H1 (cell line): Measurements from ENCODE around the gene PLXNA4. TPM values are rescaled to one million over a fixed set of nuclear protein-coding genes. Genes with fewer than 3 reads are reported as not detected.

Source experiments
- CTCF ChIA-PET: fragments of 300-600 bp; sonication (Branson Sonifier 250); formaldehyde crosslinking; loops from one replicate; lab custom pipeline; 2021; ENCODE audit not compliant: partially characterized antibody; lab: Charles Lee
- POLR2A ChIA-PET: fragments of 300-600 bp; sonication (Branson Sonifier 250); formaldehyde crosslinking; loops from one replicate; lab custom pipeline; 2021; ENCODE audit warnings: inconsistent platforms; ENCODE audit not compliant: partially characterized antibody; lab: Charles Lee
- DNase-seq, 2 experiments: peaks; one replicate each; pipeline versions ENCODE4 v3.0.0 to v3.0.0-alpha.2; 2010 to 2022; ENCODE audit warnings: low spot score in 2 of 2, low read depth in 1 of 2, mixed read lengths in 1 of 2
- FAIRE-seq: peaks from 2 replicates; lab custom pipeline; 2011; peaks lifted over from hg19 to GRCh38; lab: Jason Lieb, UNC
- H2AFZ ChIP-seq: 2 replicates; pipeline ENCODE4 v1.8.1; 2012; ENCODE audit warnings: low read length, inconsistent platforms
- H2AK5ac ChIP-seq: 2 replicates; pipeline ENCODE4 v1.6.1; 2013; ENCODE audit warnings: low read depth, low read length
- H2BK120ac ChIP-seq: replicated peaks from 2 replicates; pipeline ENCODE3; 2013; ENCODE audit warnings: low read depth, low read length, inconsistent platforms
- H2BK12ac ChIP-seq: 2 replicates; pipeline ENCODE4 v1.6.1; 2013; ENCODE audit warnings: low read depth, low read length
- H2BK15ac ChIP-seq: 2 replicates; pipeline ENCODE4 v1.6.1; 2013; ENCODE audit warnings: low read length
- H2BK20ac ChIP-seq: 2 replicates; pipeline ENCODE4 v1.6.1; 2013; ENCODE audit warnings: low read length
- H2BK5ac ChIP-seq: 2 replicates; pipeline ENCODE4 v1.6.1; 2013; ENCODE audit warnings: low read depth, low read length
- H3K14ac ChIP-seq: 2 replicates; pipeline ENCODE4 v1.6.1; 2013; ENCODE audit warnings: inconsistent platforms; ENCODE audit not compliant: insufficient read length
- H3K18ac ChIP-seq: 2 replicates; pipeline ENCODE4 v1.6.1; 2013; ENCODE audit warnings: low read length; ENCODE audit errors: extremely low read depth
- H3K23ac ChIP-seq: 2 replicates; pipeline ENCODE4 v1.6.1; 2013; ENCODE audit warnings: inconsistent platforms; ENCODE audit not compliant: insufficient read length
- H3K23me2 ChIP-seq: 2 replicates; pipeline ENCODE4 v1.6.1; 2013; ENCODE audit warnings: low read depth, low read length
- H3K27ac ChIP-seq: 2 replicates; pipeline ENCODE4 v1.6.1; 2011; ENCODE audit warnings: low read depth, low read length, inconsistent platforms
- H3K27me3 ChIP-seq, 4 experiments: replicated peaks in 1 of 4; 1 replicate in 1 of 4; 2 replicates in 3 of 4; pipeline versions ENCODE4 v1.6.1 to v1.8.1; 2011 to 2013; ENCODE audit warnings: low read length in 3 of 4, mild to moderate bottlenecking in 3 of 4, inconsistent platforms in 2 of 4, mixed read lengths in 2 of 4, moderate library complexity in 1 of 4; ENCODE audit not compliant: control insufficient read depth in 3 of 4, insufficient read depth in 3 of 4; ENCODE audit errors: extremely low read depth in 1 of 4
- H3K36me3 ChIP-seq, 4 experiments: 2 replicates each; pipeline versions ENCODE4 v1.6.1 to v1.8.1; 2011 to 2013; ENCODE audit warnings: mild to moderate bottlenecking in 4 of 4, low read length in 3 of 4, moderate library complexity in 2 of 4, control low read depth in 1 of 4, inconsistent platforms in 1 of 4; ENCODE audit not compliant: insufficient read depth in 4 of 4, control insufficient read depth in 2 of 4
- H3K4ac ChIP-seq: replicated peaks from 2 replicates; pipeline ENCODE3; 2013; ENCODE audit warnings: low read length, low read depth, mixed read lengths, inconsistent platforms; ENCODE audit not compliant: insufficient read length
- H3K4me1 ChIP-seq, 4 experiments: replicated peaks in 1 of 4; 1 replicate in 1 of 4; 2 replicates in 3 of 4; pipeline versions ENCODE4 v1.6.1 to v1.8.1; 2011 to 2013; ENCODE audit warnings: low read length in 3 of 4, inconsistent platforms in 2 of 4, mixed read lengths in 1 of 4; ENCODE audit not compliant: insufficient read depth in 4 of 4, control insufficient read depth in 3 of 4
- H3K4me2 ChIP-seq, 2 experiments: 2 replicates each; pipeline versions ENCODE4 v1.6.1 to v1.8.1; 2011 to 2013; ENCODE audit warnings: low read depth in 2 of 2, low read length in 2 of 2, control low read depth in 1 of 2, inconsistent platforms in 1 of 2, mild to moderate bottlenecking in 1 of 2; ENCODE audit not compliant: insufficient read depth in 1 of 2
- H3K4me3 ChIP-seq, 4 experiments: fragments of 200-600, 300-600 bp in 1 of 4; sonication (generic), shearing (Covaris generic), sonication (Bioruptor Twin) in 1 of 4; 2 replicates each; pipeline versions ENCODE4 v1.5.1 to v1.8.1; 2011 to 2016; ENCODE audit warnings: low read length in 4 of 4, low read depth in 3 of 4, control low read depth in 2 of 4, inconsistent platforms in 2 of 4, mild to moderate bottlenecking in 2 of 4, mixed read lengths in 1 of 4, moderate library complexity in 1 of 4; ENCODE audit not compliant: insufficient read depth in 2 of 4; ENCODE audit errors: extremely low read depth in 1 of 4
- H3K56ac ChIP-seq: replicated peaks from 2 replicates; pipeline ENCODE3; 2013; ENCODE audit warnings: low read depth, mild to moderate bottlenecking, mixed read lengths, low read length, inconsistent platforms; ENCODE audit not compliant: insufficient read length
- H3K79me1 ChIP-seq: 2 replicates; pipeline ENCODE4 v1.6.1; 2013; ENCODE audit warnings: low read depth, low read length, control low read depth
- H3K79me2 ChIP-seq, 2 experiments: 2 replicates each; pipeline versions ENCODE4 v1.6.1 to v1.8.1; 2012 to 2013; ENCODE audit warnings: low read length in 2 of 2, mild to moderate bottlenecking in 2 of 2, inconsistent platforms in 1 of 2; ENCODE audit not compliant: insufficient read depth in 2 of 2, control insufficient read depth in 1 of 2
- H3K9ac ChIP-seq, 4 experiments: replicated peaks in 1 of 4; 1 replicate in 1 of 4; 2 replicates in 3 of 4; pipeline versions ENCODE4 v1.6.1 to v1.8.1; 2011 to 2013; ENCODE audit warnings: low read depth in 3 of 4, low read length in 3 of 4, control low read depth in 2 of 4, mild to moderate bottlenecking in 2 of 4, moderate library complexity in 2 of 4, inconsistent platforms in 1 of 4; ENCODE audit errors: extremely low read depth in 1 of 4
- H3K9me3 ChIP-seq, 2 experiments: 2 replicates each; pipeline versions ENCODE4 v1.6.1 to v1.8.1; 2012 to 2013; ENCODE audit warnings: mild to moderate bottlenecking in 2 of 2, moderate library complexity in 2 of 2, control low read depth in 1 of 2, inconsistent platforms in 1 of 2, low read depth in 1 of 2, low read length in 1 of 2, mixed read lengths in 1 of 2; ENCODE audit not compliant: insufficient read depth in 2 of 2
- H4K20me1 ChIP-seq, 2 experiments: replicated peaks in 1 of 2; 2 replicates each; pipeline versions ENCODE3 to v1.8.1; 2011 to 2013; ENCODE audit warnings: inconsistent platforms in 2 of 2, low read length in 2 of 2, mild to moderate bottlenecking in 1 of 2; ENCODE audit not compliant: insufficient read depth in 2 of 2, control insufficient read depth in 1 of 2
- H4K5ac ChIP-seq: 2 replicates; pipeline ENCODE4 v1.6.1; 2013; ENCODE audit warnings: low read length, low read depth, mixed read lengths, inconsistent platforms; ENCODE audit not compliant: insufficient read length
- H4K8ac ChIP-seq: 2 replicates; pipeline ENCODE4 v1.8.0; 2013; ENCODE audit warnings: mild to moderate bottlenecking, moderate library complexity, low read length, inconsistent platforms; ENCODE audit not compliant: insufficient read depth; ENCODE audit errors: extremely low read depth
- H4K91ac ChIP-seq: replicated peaks from 2 replicates; pipeline ENCODE3; 2013; ENCODE audit warnings: low read length, mixed read lengths, inconsistent platforms; ENCODE audit not compliant: insufficient read length
- ATF3 ChIP-seq: IDR thresholded peaks from 2 replicates; pipeline ENCODE4 v1.6.1; 2011; ENCODE audit warnings: low read depth, mild to moderate bottlenecking, low read length; ENCODE audit not compliant: insufficient read depth
- GABPA ChIP-seq: IDR thresholded peaks from 2 replicates; pipeline ENCODE4 v1.6.1; 2011; ENCODE audit warnings: mild to moderate bottlenecking, low read length, moderate library complexity, borderline replicate concordance; ENCODE audit not compliant: insufficient read depth
- HDAC6 ChIP-seq: IDR thresholded peaks from one replicate; pipeline ENCODE4 v1.7.1; 2012; ENCODE audit warnings: low read depth, mild to moderate bottlenecking, inconsistent platforms, low read length, moderate library complexity
- NANOG ChIP-seq: IDR thresholded peaks from 2 replicates; pipeline ENCODE4 v1.6.1; 2011; ENCODE audit warnings: low read length, low read depth, mild to moderate bottlenecking, inconsistent platforms; ENCODE audit not compliant: insufficient read depth, poor library complexity, severe bottlenecking
- POU5F1 ChIP-seq: IDR thresholded peaks from 2 replicates; pipeline ENCODE4 v1.6.1; 2011; ENCODE audit warnings: low read depth, mild to moderate bottlenecking, low read length, moderate library complexity
- RAD21 ChIP-seq, 2 experiments: IDR thresholded peaks in 1 of 2; conservative IDR thresholded peaks in 1 of 2; 2 replicates each; pipeline ENCODE4 v1.6.1; 2011; ENCODE audit warnings: low read depth in 2 of 2, low read length in 2 of 2, improper control_type of control experiment in 1 of 2, inconsistent platforms in 1 of 2, mild to moderate bottlenecking in 1 of 2, moderate library complexity in 1 of 2
- RNF2 ChIP-seq: fragments of 200-900, 300-1000 bp; sonication (generic); IDR thresholded peaks from 2 replicates; pipeline ENCODE4 v1.7.1; 2016; ENCODE audit warnings: borderline replicate concordance, low read depth, mild to moderate bottlenecking, antibody characterized with exemption, low read length; ENCODE audit not compliant: poor library complexity, severe bottlenecking; ENCODE audit errors: missing control alignments
- SIX5 ChIP-seq: IDR thresholded peaks from 2 replicates; pipeline ENCODE4 v1.6.1; 2011; ENCODE audit warnings: mild to moderate bottlenecking, low read depth, low read length
- TEAD4 ChIP-seq: IDR thresholded peaks from 2 replicates; pipeline ENCODE4 v1.6.1; 2012; ENCODE audit warnings: low read depth, low read length, inconsistent platforms, mixed read lengths
- USF2 ChIP-seq: IDR thresholded peaks from 2 replicates; pipeline ENCODE4 v1.6.1; 2011; ENCODE audit warnings: low read length, improper control_type of control experiment
- WGBS, 2 experiments: shearing (Covaris generic) in 1 of 2; methylation state at CpG; one replicate each; pipeline versions ENCODE4 v1.1.6 to v1.1.7; 2013 to 2015; ENCODE audit warnings: low lambda C conversion rate in 2 of 2, mixed read lengths in 2 of 2, inconsistent platforms in 1 of 2, low coverage in 1 of 2, missing lambda C conversion rate in 1 of 2; ENCODE audit not compliant: insufficient replicate concordance in 2 of 2, insufficient coverage in 1 of 2, insufficient read length in 1 of 2; ENCODE audit errors: extremely low coverage in 1 of 2, missing lambda C conversion rate in 1 of 2; 5-methylcytosine and 5-hydroxymethylcytosine counted together
- polyA plus RNA-seq, 7 experiments: library from polyadenylated mRNA; depleted of rRNA in 3 of 7; stranded (reverse) in 5 of 7; unstranded in 2 of 7; fragments of >200 nt in 5 of 7; fragments of 200-250 nt in 2 of 7; gene quantifications; 1 replicate in 5 of 7; 2 replicates in 1 of 7; 4 replicates in 1 of 7; pipeline versions ENCODE4 v1.2.1 to v1.2.3, GENCODE V29; 2011 to 2013; ENCODE audit warnings: missing spikeins in 2 of 7, mixed read lengths in 2 of 7
- total RNA-seq: library from RNA; stranded (reverse); fragmentation: NEBNext Ultra II Directional; extraction: Animal tissue kit (Norgen Biotek cat#: 25700); gene quantifications from 2 replicates; pipeline ENCODE4 v1.2.1, GENCODE V29; 2021

The PLXNA4 gene
- total and polyA plus RNA-seq, 2 of the 8 experiments (the other 6 are each of a cell fraction or from before 2014, with no cell fraction given): 0.76 to 0.79 TPM

- Histone ChIP-seq H3K9ac (no peak overlapping the region), H3K56ac (no peak overlapping the region), H3K23ac (no peak overlapping the region), H3K36me3 (no peaks in the 10 kb centered on the region), H2BK5ac (no peak overlapping the region), H2BK12ac (no peak overlapping the region), H2AK5ac (no peak overlapping the region), H3K23me2 (no peaks in the 10 kb centered on the region), H3K79me2 (no peaks in the 10 kb centered on the region), H3K27ac (no peak overlapping the region), H2BK20ac (no peak overlapping the region), H2BK15ac (no peak overlapping the region), H3K4me3 (no peak overlapping the region), H3K14ac (no peak overlapping the region), H3K4me1 (no peaks in the 10 kb centered on the region), H4K5ac (no peak overlapping the region), H2AFZ (no peak overlapping the region), H4K91ac (no peak overlapping the region), H3K4ac (no peak overlapping the region), H4K8ac (no peak overlapping the region), H2BK120ac (no peak overlapping the region), H3K18ac (no peak overlapping the region), H4K20me1 (no peaks in the 10 kb centered on the region), H3K9me3 (no peaks in the 10 kb centered on the region), H3K27me3 (no peaks in the 10 kb centered on the region), H3K4me2 (no peak overlapping the region), H3K79me1 (no peaks in the 10 kb centered on the region)
- ChIA-PET POLR2A (interaction anchor here (1.1 kb wide), 1 partner anchor 236 kb away, joined by 3 read pairs; no protein-coding TSS in a partner anchor), CTCF (interaction anchor here (1.5 to 1.7 kb wide), 2 partner anchors 17 to 19 kb away, joined by 6 to 8 read pairs; no protein-coding TSS in a partner anchor)
- no peak for FAIRE-seq
- 85% methylated on average over 4 of the region's 4 CpGs; no CpG with 5 or more reads in 1 of the 2 experiments for WGBS, 2 experiments
- DNase-seq: no peak
- TF ChIP-seq RAD21 (IDR thresholded peaks at IDR 0.05 in 1 of 2, conservative IDR thresholded peaks at IDR 0.05 in 1 of 2; ENCODE audit: low read depth in 2 of 2, low read length in 2 of 2) (no peak), RNF2 (no peak), NANOG (no peak), SIX5 (no peak), GABPA (no peak), HDAC6 (no peak), TEAD4 (no peak), USF2 (no peak), ATF3 (no peak), POU5F1 (no peak)
These were observed 238.7 kb downstream of the PLXNA4 start for GRCh38 chr7:132337450-132338080.
